Suppressor macrophage treated with lipopolysaccharide for 1 hour (primary cell): ENCODE results near the gene HHEX.

Source experiments
- DNase-seq, 3 donors: peaks; one replicate each; pipeline ENCODE4 v3.0.0-alpha.2; 2020 to 2022

The HHEX gene

GRCh38 chr10:92693534-92693893 lies 3.8 kb downstream of the HHEX start:
- DNase-seq, result no peak

DNA sequence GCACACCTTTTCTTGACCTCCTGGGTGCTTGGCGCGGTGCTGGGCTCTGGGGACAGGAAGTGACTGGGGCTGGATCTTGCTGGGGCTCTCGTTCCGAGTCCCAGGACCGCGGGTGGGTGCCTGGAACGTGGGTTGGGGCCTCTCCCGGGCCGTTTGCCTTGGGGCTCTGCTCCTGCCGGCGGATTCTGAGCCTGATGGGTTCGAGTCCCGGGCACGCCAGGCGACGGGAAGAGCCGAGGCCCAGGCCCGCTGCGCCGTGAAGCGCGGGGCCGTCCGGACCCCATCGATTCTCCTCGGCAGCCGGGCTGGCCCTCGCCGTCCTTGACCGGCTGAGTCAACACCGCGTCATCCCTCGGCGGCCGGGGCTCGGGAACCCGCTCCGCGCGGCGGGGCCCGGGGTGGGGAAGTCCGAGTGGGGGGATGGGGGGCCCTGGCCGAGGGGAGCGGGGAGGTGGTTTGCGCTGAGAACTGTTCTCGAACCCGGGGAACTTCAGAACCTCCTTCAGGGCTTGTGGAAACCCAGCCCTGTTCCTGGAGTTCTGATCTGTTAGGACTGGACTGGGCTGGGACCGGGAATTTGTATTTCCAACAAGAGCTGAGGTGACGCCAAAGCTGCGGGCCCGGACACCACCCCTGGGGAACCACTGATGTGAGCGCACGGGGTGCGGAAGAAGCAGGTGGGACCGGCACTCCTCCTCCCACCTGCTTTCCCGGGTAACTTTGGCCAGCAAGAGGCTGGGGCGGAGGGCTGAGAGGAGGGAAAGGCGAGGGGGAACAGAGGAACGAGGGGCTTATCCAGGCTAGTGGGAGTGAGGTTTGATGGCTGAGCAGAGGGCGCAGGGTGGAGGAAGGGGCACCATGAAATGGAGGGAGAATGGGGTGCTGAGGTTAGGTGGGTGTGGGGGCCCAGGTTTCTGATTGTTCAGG lies 6.2 kb downstream of the HHEX start:
- DNase-seq, result no peak

DNA sequence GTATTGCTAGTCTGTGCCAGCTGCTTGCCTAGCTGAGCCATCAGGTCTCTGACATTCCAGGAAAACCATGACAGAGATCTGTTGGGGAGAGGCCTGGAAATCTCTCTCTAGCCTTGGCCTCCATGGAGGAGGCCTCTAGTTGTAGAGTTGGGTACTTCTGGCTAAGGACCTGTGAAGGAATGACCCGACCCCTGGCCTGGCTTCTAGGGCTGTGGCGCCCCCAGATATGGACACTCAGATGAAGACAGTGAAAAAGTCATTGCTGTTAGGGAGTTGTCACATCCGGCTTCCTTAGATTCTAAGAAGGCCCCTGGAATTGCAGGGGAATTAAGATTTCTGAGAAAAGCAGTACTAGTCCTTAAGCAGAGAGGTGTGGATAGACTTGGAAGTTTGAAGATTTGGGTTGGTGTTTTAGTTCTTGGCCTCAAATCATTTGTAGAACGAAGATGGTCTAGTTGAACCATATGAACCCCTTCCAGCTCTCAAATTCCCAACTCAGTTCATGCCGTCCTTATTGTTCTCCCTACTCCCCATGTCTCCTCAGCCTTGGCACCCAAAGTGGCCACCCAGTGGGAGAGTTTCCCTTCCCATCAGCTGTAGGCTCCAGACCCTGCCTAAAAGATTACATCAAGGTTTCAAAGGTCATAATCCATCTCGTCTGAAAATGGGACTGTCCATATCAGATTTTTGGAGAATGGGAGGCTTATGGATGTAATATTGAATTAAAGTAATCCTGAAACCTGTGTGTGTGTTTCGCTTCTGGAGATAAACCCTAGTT lies 7.0 kb downstream of the HHEX start:
- DNase-seq, result no peak

- no peak for DNase-seq
Measured at GRCh38 chr10:92697663-92698511, 8.1 kb downstream of the HHEX start.

- no peak for DNase-seq
Measured at GRCh38 chr10:92699193-92699517, 9.4 kb downstream of the HHEX start.

- DNase-seq, result peak; percentile 31 to 69 (median 63)
Measured at GRCh38 chr10:92699518-92700381, 10.0 kb downstream of the HHEX start.

DNA sequence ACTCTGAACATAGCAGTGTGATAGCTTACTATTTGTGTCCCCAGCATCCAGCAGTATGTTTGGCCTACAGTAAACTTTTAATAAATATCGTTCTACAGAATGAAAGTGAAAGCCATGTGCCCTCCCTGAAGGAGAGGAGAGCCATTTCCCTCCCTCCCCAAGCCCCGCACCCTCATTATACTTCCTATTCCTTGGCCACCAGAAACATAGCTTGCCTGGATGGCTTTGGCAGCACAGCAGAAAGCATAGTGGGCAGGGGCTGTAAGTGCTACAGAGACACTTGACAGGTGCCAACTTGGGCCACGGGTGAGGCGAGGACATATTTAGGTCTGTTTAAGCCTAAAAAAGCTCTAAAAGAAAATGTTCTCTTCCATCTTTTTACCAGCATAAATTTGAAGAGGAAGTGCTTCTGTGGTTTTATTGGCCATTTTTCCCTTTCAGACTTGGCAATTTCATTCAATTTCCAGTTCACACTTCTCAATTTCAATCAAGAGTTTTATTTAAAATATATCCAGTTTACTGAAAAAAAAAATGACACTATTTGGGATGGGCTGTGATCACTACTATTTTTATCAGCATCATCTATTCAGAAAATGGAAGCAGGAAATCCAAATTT lies 12.7 kb downstream of the HHEX start:
- DNase-seq, result peak in 2 of 3 donors; percentile 21 to 28

GRCh38 chr10:92712016-92712889 lies 22.5 kb downstream of the HHEX start:
- DNase-seq, result peak; percentile 25 to 41 (median 29)

- DNase-seq, result no peak
Measured at GRCh38 chr10:92714152-92714845, 24.5 kb downstream of the HHEX start.

DNA sequence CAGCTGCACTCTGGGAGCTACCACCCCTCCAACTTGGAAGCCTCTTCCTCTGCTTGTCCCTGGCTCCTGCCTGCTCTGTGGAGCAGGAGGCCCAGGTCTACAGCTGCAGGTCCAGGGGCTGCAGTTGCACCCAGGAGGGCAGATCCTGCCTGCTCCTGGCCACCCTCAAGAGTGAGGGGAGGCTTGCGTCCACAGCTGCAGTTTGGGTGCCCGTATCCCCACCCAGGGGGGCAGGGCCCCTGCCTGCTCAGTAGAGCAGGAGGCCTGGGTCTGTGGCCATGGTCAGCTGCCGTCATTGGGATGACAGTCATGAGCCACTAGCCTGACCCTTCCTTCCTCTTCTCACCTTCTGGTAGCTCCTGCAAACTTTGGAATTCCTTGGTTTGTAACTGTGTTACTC lies 25.1 kb downstream of the HHEX start:
- no peak for DNase-seq

GRCh38 chr10:92719991-92720830 lies 30.5 kb downstream of the HHEX start:
- DNase-seq, result no peak

GRCh38 chr10:92720831-92721165 lies 31.0 kb downstream of the HHEX start:
- no peak for DNase-seq

DNA sequence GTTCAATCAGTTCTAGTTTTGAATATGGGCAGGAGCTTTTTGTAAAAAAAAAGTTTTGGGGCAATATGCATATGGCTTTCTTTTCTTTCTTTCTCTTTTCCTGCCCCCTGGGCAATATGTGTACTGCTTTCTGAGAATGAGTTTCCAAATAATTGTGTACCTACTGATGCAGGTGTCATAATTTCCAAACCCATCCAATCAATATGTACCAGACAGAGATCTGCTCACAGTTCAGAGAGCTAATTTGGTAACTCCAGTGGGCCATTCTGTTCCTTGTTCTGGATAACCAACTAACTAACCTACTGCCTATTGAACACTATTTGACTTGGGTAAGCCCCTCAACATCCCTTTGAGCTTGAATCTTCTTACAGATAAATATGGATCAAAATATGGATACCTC lies 32.6 kb downstream of the HHEX start:
- no peak for DNase-seq

GRCh38 chr10:92727141-92727540 lies 37.4 kb downstream of the HHEX start:
- DNase-seq, result no peak

DNA sequence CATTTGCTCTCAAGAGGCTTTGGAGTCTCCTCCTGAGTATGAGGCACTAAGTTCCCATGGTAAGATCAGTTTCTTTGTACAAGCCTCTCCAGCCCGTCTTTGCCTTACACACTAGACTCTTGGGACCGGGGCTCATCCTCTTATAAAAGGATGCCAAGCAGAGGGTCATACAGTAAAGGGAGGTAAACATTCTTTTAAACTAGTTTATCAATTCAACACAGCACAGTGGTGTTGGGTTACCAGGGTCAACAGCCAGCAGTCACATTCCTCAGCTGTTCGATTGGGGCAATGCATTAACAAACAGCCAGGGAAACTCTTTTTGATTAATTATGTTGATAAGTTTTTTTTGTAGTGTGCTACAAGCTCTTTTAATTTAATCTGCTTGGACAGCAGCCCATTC lies 37.8 kb downstream of the HHEX start:
- DNase-seq, result no peak

- no peak for DNase-seq
Measured at GRCh38 chr10:92729886-92730285, 40.1 kb downstream of the HHEX start.

- DNase-seq, result no peak
Measured at GRCh38 chr10:92732958-92733357, 43.2 kb downstream of the HHEX start.

DNA sequence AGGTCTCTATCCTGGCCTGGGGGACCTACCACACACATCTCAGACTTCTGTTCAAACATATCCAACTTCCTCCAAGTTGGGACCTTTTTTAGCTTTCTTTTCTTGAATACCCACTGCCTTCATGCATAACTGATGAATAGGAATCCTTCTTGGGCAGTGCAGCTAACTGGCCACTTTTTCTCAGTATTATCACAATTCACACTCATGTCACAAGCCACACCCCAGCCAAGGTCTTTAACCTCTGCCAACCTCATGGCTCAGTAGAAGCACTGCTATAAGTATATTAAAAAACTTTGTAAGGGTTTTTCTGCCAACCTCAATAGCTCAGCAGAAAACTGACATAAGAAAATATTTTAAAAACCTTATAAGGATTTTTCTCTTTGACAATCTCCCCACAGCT lies 44.5 kb downstream of the HHEX start:
- no peak for DNase-seq

GRCh38 chr10:92735938-92736337 lies 46.2 kb downstream of the HHEX start:
- DNase-seq, result no peak
